Breast epithelium (tissue), 3 donors: Measurements from ENCODE around the gene CD4.

Experiments used
- CTCF ChIP-seq, 3 donors: fragments of 450-650 bp; IDR thresholded peaks; one replicate each; pipeline ENCODE4 v1.5.1; 2016 to 2017; ENCODE audit warnings: antibody characterized with exemption in 3 of 3, mild to moderate bottlenecking in 3 of 3, moderate library complexity in 3 of 3
- POLR2A ChIP-seq: fragments of 450-650 bp; IDR thresholded peaks from one replicate; pipeline ENCODE4 v1.6.1; 2016; ENCODE audit warnings: antibody characterized with exemption, mild to moderate bottlenecking, moderate library complexity
- POLR2AphosphoS5 ChIP-seq, 3 donors: sonication (generic); formaldehyde crosslinking; IDR thresholded peaks; one replicate each; pipeline ENCODE4 v1.6.1; 2017; ENCODE audit warnings: antibody characterized with exemption in 3 of 3

- TF ChIP-seq POLR2A, result no peak
- TF ChIP-seq POLR2AphosphoS5 (IDR thresholded peaks at IDR 0.05), result no peak
- no peak for TF ChIP-seq CTCF (IDR thresholded peaks at IDR 0.05)
Observed at GRCh38 chr12:6824085-6824775, 34.9 kb downstream of the CD4 start.
